ENCODE measurements around the gene MCRIP2.

MCRIP2 gene

GRCh38 chr16:670485-671352 lies 29.1 kb downstream of the MCRIP2 start:
- FAIRE-seq (no peak), DNase-seq (ENCODE audit: insufficient read length, low spot score) (no peak)
- no peak for TF ChIP-seq POLR2A (IDR thresholded peaks at IDR 0.05; ENCODE audit: low read depth, low read length)

GRCh38 chr16:671353-672131 lies 29.9 kb downstream of the MCRIP2 start:
- DNase-seq (ENCODE audit: insufficient read length, low spot score) (no peak), FAIRE-seq (no peak)
- no peak for TF ChIP-seq POLR2A (IDR thresholded peaks at IDR 0.05; ENCODE audit: low read depth, low read length)

GRCh38 chr16:672371-672770 lies 30.7 kb downstream of the MCRIP2 start:
- FAIRE-seq (no peak), DNase-seq (ENCODE audit: insufficient read length, low spot score) (no peak)
- TF ChIP-seq POLR2A (IDR thresholded peaks at IDR 0.05; ENCODE audit: low read depth, low read length), result no peak

GRCh38 chr16:672851-673250 lies 31.2 kb downstream of the MCRIP2 start:
- DNase-seq (ENCODE audit: insufficient read length, low spot score) (no peak), FAIRE-seq (no peak)
- no peak for TF ChIP-seq POLR2A (IDR thresholded peaks at IDR 0.05; ENCODE audit: low read depth, low read length)

GRCh38 chr16:673399-673991 lies 31.9 kb downstream of the MCRIP2 start:
- TF ChIP-seq POLR2A (IDR thresholded peaks at IDR 0.05; ENCODE audit: low read depth, low read length), result no peak
- FAIRE-seq (no peak), DNase-seq (ENCODE audit: insufficient read length, low spot score) (no peak)

- no peak for DNase-seq (ENCODE audit: insufficient read length, low spot score)
- no peak for FAIRE-seq
- no peak for TF ChIP-seq POLR2A (IDR thresholded peaks at IDR 0.05; ENCODE audit: low read depth, low read length)
These were observed 32.7 kb downstream of the MCRIP2 start for GRCh38 chr16:674214-674881.

- FAIRE-seq (no peak), DNase-seq (ENCODE audit: insufficient read length, low spot score) (no peak)
- no peak for TF ChIP-seq POLR2A (IDR thresholded peaks at IDR 0.05; ENCODE audit: low read depth, low read length)
These were observed 33.6 kb downstream of the MCRIP2 start, which contains the start of gene RHBDL1 for GRCh38 chr16:674968-675883. RHBDL1 (plus strand) TSS chr16:675671; CDS start chr16:675791, 120 bp downstream.

- no peak for TF ChIP-seq POLR2A (IDR thresholded peaks at IDR 0.05; ENCODE audit: low read depth, low read length)
- FAIRE-seq (no peak), DNase-seq (ENCODE audit: insufficient read length, low spot score) (no peak)
These were observed 34.4 kb downstream of the MCRIP2 start for GRCh38 chr16:675884-676564.

GRCh38 chr16:676565-676902 lies 34.9 kb downstream of the MCRIP2 start:
- TF ChIP-seq POLR2A (IDR thresholded peaks at IDR 0.05; ENCODE audit: low read depth, low read length), result no peak
- DNase-seq (ENCODE audit: insufficient read length, low spot score), result no peak
- no peak for FAIRE-seq

- DNase-seq (ENCODE audit: insufficient read length, low spot score), result no peak
- no peak for TF ChIP-seq POLR2A (IDR thresholded peaks at IDR 0.05; ENCODE audit: low read depth, low read length)
- FAIRE-seq, result no peak
These were observed 35.3 kb downstream of the MCRIP2 start for GRCh38 chr16:676913-677312.

- FAIRE-seq, result no peak
- no peak for TF ChIP-seq POLR2A (IDR thresholded peaks at IDR 0.05; ENCODE audit: low read depth, low read length)
These were observed 35.9 kb downstream of the MCRIP2 start for GRCh38 chr16:677316-678190.

More at GRCh38 chr16:677316-678190, 35.9 kb downstream of the MCRIP2 start:
- no peak for DNase-seq (ENCODE audit: insufficient read length, low spot score)
